SK-N-MC (cell line): Measurements from ENCODE around the gene PTPN13.

Experiments
- DNase-seq: peaks from one replicate; pipeline ENCODE4 v3.0.0-alpha.2; 2011; ENCODE audit warnings: low read depth, low spot score
- H3K27ac ChIP-seq: fragments of 200-600 bp; sonication (generic); 2 replicates; pipeline ENCODE4 v1.5.1; 2016; ENCODE audit warnings: mixed run types
- H3K36me3 ChIP-seq: fragments of 200-600 bp; sonication (generic); 2 replicates; pipeline ENCODE4 v1.6.1; 2017; ENCODE audit warnings: antibody characterized with exemption, low read length, mixed read lengths; ENCODE audit not compliant: insufficient read depth
- H3K4me3 ChIP-seq: fragments of 200-600 bp; sonication (generic); 2 replicates; pipeline ENCODE4 v1.5.1; 2016
- H3K9ac ChIP-seq: fragments of 200-600 bp; sonication (generic); 2 replicates; pipeline ENCODE4 v1.8.0; 2017; ENCODE audit warnings: mixed run types, mixed read lengths; ENCODE audit not compliant: insufficient read length
- H3K9me3 ChIP-seq: fragments of 200-600 bp; sonication (generic); 2 replicates; pipeline ENCODE4 v1.6.1; 2017; ENCODE audit warnings: low read depth, mild to moderate bottlenecking, antibody characterized with exemption, low read length, moderate library complexity, mixed read lengths
- EZH2 ChIP-seq: fragments of 200-600 bp; sonication (generic); IDR thresholded peaks from one replicate; pipeline ENCODE4 v1.6.1; 2017; ENCODE audit warnings: antibody characterized with exemption
- FOXP2 ChIP-seq: optimal IDR thresholded peaks from 2 replicates; pipeline ENCODE3; 2011; ENCODE audit warnings: mild to moderate bottlenecking, moderate library complexity; ENCODE audit not compliant: insufficient read depth; ENCODE audit errors: extremely low read length, control extremely low read depth
- POLR2AphosphoS5 ChIP-seq: IDR thresholded peaks from 2 replicates; pipeline ENCODE4 v1.6.1; 2012; ENCODE audit warnings: mild to moderate bottlenecking, low read depth, low read length, borderline replicate concordance

The PTPN13 gene

DNA sequence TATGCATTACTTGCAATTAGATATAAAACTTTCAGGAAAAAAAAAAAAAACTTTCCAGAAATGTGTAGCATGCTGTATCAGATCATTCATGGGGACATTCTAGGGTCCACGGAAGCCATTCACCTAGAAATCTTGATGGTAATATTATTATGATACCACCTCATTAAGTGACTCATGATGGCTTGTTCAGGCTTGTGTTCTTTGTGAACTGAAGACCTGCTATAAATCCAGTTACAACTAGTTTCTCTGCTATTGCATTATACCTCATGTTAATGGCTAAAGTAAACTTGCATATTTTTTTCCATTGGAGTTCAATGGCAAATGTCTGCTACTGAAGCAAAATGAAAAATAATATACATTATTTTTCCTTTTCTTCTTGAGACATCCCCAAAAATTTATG, 35.3 kb upstream of the PTPN13 start:
- DNase-seq: no peak
- no peak for TF ChIP-seq FOXP2
- no peak for TF ChIP-seq EZH2
- no peak for TF ChIP-seq POLR2AphosphoS5

DNA sequence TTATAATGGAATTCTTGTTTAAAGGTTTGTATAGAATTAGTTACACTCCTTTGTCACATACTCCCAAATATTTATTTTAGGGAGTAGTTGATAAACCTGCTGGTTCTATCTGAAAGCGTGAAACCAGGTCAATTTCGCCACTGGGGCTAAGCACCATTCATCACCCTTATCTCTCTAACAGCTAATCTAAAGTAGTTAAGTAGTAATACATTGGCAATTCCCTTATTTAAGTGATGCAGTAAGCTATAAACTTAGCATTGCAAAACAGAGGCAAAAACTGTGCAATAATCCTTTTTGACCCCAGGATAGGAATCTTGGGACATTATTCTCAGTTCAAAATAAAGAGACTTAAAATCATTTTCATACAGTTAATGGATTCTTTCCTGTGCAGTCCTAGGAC, 33.7 kb upstream of the PTPN13 start:
- TF ChIP-seq POLR2AphosphoS5 (no peak; the same call in 1 of the 2 replicates), EZH2 (no peak), FOXP2 (no peak)
- no peak overlapping the region for H3K9ac ChIP-seq
- peak overlapping the region; percentile 79 for H3K27ac ChIP-seq
- H3K9me3 ChIP-seq: no peaks in the 10 kb centered on the region
- peak overlapping the region; percentile 34; the same call in 1 of the 2 replicates for H3K4me3 ChIP-seq
- H3K36me3 ChIP-seq: no peaks in the 10 kb centered on the region
- DNase-seq: peak; percentile 87

More for the DNA sequence above, 35.3 kb upstream of the PTPN13 start:
- H3K27ac ChIP-seq: peak overlapping the region; percentile 100
- no peaks in the 10 kb centered on the region for H3K36me3 ChIP-seq
- H3K4me3 ChIP-seq: no peak overlapping the region
- no peak overlapping the region for H3K9ac ChIP-seq
- H3K9me3 ChIP-seq: no peaks in the 10 kb centered on the region

DNA sequence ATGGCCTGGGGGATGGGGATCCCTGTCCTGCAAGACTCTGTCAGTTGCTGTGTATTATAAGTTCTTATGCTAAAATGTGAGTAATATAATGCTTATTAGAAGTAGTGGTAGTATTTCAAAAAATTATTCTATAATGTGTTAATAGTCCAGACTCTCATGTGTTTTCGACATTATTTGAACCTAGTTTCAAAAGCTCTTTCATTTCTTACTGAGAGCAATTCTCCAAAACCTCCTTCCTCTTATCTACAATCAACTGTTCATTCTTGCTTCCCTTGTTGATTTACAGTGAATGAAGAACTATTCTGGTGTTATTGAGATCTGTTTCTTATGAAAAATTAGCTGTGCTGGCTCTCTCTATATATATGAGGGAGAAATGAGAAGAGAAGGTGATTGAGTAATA, 32.9 kb upstream of the PTPN13 start:
- DNase-seq: no peak
- TF ChIP-seq FOXP2 (no peak), EZH2 (no peak), POLR2AphosphoS5 (no peak)
- Histone ChIP-seq H3K9ac (peak overlapping the region; percentile 1), H3K36me3 (no peaks in the 10 kb centered on the region), H3K4me3 (peak overlapping the region; percentile 34; the same call in 1 of the 2 replicates), H3K27ac (peak overlapping the region; percentile 79), H3K9me3 (no peaks in the 10 kb centered on the region)

DNA sequence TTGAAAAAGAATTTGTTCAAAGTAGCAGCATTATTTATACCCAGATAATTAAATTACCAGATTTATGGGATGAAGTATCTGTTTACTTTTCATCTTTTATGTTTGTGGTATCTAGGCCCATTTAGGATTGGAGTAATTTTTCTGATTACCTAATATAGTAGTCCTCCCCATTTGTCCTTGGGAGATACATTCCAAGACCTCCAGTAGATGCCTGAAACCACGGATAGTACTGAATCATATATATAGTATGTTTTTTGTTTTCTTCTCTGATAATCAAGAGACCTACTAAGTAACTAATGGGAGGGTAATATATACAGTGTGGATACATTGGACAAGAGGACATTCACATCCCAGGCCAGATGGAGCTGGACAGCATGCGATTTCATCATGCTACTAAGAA, 30.7 kb upstream of the PTPN13 start:
- H3K4me3 ChIP-seq: no peak overlapping the region
- H3K27ac ChIP-seq: no peak overlapping the region
- H3K36me3 ChIP-seq: no peaks in the 10 kb centered on the region
- no peak for TF ChIP-seq FOXP2
- no peak for TF ChIP-seq POLR2AphosphoS5
- TF ChIP-seq EZH2: no peak
- no peaks in the 10 kb centered on the region for H3K9me3 ChIP-seq
- no peak for DNase-seq
- no peak overlapping the region for H3K9ac ChIP-seq

DNA sequence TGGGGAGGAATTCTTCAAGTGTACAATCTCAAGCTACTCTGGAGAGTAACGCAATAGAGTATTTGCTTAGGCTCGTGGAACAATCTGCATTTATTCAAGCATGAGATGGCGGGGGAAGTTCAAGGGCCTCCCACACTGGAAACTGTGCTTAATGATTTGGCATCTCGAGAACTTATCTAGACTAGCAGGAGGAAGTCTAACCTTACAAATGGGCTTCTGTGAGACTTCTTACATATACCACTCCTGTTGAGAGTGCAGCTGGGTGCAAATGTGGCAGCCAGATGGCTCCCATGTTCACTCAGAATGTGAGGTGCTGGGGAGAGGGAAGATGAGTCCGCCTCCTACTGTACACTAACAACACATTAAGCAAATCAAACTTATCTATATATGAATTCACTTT, 29.3 kb upstream of the PTPN13 start:
- H3K4me3 ChIP-seq: no peak overlapping the region
- DNase-seq: no peak

DNA sequence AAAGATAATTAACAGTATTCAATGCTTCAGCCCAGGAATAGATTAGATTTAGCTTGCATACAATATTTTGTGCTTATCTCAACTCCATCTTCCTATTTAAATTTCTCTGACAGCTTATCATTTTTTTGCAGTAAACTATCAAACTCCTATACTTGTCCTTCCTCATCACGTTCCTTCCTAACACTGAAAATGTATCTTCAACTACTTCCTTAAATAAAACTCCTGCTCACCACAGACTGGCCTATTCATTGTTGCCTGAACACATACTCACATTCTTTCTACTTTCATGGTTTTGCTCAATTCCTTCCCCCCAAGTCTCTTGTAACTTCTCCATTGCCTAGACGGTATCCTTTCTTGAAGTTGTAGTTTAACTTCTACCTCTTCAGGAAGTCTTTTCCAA, 28.5 kb upstream of the PTPN13 start:
- TF ChIP-seq FOXP2: no peak
- TF ChIP-seq POLR2AphosphoS5: no peak
- TF ChIP-seq EZH2: no peak

More for the DNA sequence above, 29.3 kb upstream of the PTPN13 start:
- H3K27ac ChIP-seq: 0 out of 2 replicates have a peak overlapping the region, but pooled peaks have one; percentile 23
- H3K36me3 ChIP-seq: no peaks in the 10 kb centered on the region
- no peak for TF ChIP-seq POLR2AphosphoS5
- TF ChIP-seq EZH2: no peak
- TF ChIP-seq FOXP2: no peak
- H3K9me3 ChIP-seq: no peaks in the 10 kb centered on the region
- H3K9ac ChIP-seq: no peak overlapping the region

DNA sequence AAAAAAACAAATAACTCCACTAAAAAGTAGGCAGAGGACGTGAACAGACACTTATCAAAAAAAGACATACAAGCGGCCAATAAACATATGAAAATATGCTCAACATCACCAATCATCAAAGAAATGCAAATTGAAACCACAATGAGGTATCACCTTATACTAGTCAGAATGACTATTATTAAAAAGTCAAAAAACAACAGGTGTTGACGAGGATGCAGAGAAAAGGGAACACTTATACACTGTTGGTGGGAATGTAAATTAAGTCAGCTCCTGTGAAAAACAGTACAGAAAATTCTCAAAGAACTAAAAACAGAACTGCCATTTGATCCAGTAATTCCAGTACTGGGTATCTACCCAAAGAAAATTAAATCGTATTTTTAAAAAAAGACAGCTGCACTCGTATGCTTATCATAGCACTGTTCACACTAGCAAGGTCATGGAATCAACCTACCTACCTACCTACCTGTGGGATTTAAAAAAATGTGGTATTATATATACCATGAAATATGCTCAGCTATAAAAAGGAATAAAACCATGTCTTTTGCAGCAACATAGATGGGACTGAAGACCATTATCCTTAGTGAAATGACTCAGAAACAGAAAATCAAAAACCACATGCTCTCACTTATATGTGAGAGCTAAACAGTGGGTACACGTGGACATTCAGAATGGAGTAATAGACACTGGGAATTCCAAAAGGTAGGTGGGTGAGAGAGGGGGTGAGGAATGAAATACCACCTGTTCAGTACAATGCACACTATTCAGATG, 24.8 kb upstream of the PTPN13 start:
- Histone ChIP-seq H3K4me3 (no peak overlapping the region), H3K9ac (no peak overlapping the region), H3K36me3 (no peaks in the 10 kb centered on the region), H3K9me3 (no peaks in the 10 kb centered on the region), H3K27ac (no peak overlapping the region)
- TF ChIP-seq FOXP2 (no peak), POLR2AphosphoS5 (no peak), EZH2 (no peak)
- DNase-seq: no peak

More for the DNA sequence above, 28.5 kb upstream of the PTPN13 start:
- H3K27ac ChIP-seq: no peak overlapping the region
- H3K36me3 ChIP-seq: no peaks in the 10 kb centered on the region
- H3K9me3 ChIP-seq: no peaks in the 10 kb centered on the region
- no peak for DNase-seq
- H3K9ac ChIP-seq: no peak overlapping the region
- H3K4me3 ChIP-seq: no peak overlapping the region

DNA sequence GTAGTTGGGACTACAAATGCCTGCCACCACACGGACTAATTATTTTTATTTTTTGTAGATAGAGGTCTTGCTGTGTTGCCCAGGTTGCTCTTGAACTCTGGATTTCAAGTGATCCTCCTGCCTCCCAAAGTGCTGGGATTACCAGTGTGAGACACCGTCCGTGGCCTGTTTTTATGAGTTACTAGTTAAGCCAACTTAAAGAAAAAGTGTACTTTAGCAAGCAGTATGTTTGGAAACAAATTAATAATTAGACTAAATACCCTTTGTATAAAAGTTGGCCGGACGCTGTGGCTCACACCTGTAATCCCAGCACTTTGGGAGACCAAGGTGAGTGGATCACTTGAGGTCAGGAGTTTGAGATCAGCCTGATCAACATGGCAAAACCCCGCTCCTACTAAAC, 14.2 kb upstream of the PTPN13 start:
- Histone ChIP-seq H3K27ac (no peak overlapping the region), H3K4me3 (no peak overlapping the region), H3K9ac (no peak overlapping the region), H3K9me3 (no peaks in the 10 kb centered on the region), H3K36me3 (no peaks in the 10 kb centered on the region)
- no peak for TF ChIP-seq POLR2AphosphoS5
- no peak for TF ChIP-seq EZH2
- TF ChIP-seq FOXP2: no peak
- DNase-seq: no peak

DNA sequence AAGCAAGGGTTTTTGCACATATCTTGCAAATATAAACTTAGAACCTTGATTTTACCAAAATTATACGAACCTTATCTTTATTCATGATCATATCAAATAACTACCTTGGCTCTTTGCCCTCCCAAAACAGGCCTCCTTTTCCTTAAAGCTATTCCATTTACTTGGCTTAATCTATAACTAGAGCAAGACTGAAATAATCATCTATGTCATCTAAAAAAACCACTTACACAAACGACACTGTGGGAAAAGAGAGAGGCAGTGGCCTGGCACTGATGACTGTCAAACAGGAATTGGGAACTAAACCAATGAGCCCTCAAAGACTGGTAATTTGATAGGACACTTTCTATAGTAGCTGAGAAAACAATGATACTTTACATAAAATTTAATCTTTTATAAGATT, 11.7 kb upstream of the PTPN13 start:
- H3K27ac ChIP-seq: peak overlapping the region; percentile 94
- no peak for DNase-seq
- no peak for TF ChIP-seq EZH2
- TF ChIP-seq FOXP2: no peak
- no peak for TF ChIP-seq POLR2AphosphoS5
- peak overlapping the region; percentile 84 for H3K9ac ChIP-seq
- H3K9me3 ChIP-seq: no peaks in the 10 kb centered on the region
- no peaks in the 10 kb centered on the region for H3K36me3 ChIP-seq
- H3K4me3 ChIP-seq: peak overlapping the region; percentile 78
